HepG2 (cell line): ENCODE measurements around the gene EIF2B1. TPM values are rescaled to one million over a fixed set of nuclear protein-coding genes. Genes with fewer than 3 reads are reported as not detected.
A peak's percentile ranks its signal among the peaks of the same experiment; 100 is the strongest.

Source experiments
- ATF6 ChIP-seq: sonication (generic); formaldehyde crosslinking; conservative IDR thresholded peaks from 2 replicates; pipeline ENCODE4 v1.4.0; 2020; ENCODE audit warnings: missing genetic modification reagents
- CC2D1A ChIP-seq: sonication (generic); formaldehyde crosslinking; IDR thresholded peaks from 2 replicates; pipeline ENCODE4 v1.8.1; 2023; ENCODE audit warnings: mild to moderate bottlenecking, missing genetic modification reagents
- EHMT2 ChIP-seq: fragments of 200-600 bp; sonication (generic); IDR thresholded peaks from 2 replicates; pipeline ENCODE4 v1.7.0; 2017; ENCODE audit warnings: antibody characterized with exemption, low read depth, low read length, borderline replicate concordance
- FOXC1 ChIP-seq: sonication (generic); formaldehyde crosslinking; IDR thresholded peaks from 2 replicates; pipeline ENCODE4 v1.8.0; 2022; ENCODE audit warnings: mild to moderate bottlenecking, missing genetic modification reagents, borderline replicate concordance
- ISX ChIP-seq: sonication (generic); formaldehyde crosslinking; conservative IDR thresholded peaks from 2 replicates; pipeline ENCODE4 v1.5.0; 2020; ENCODE audit warnings: missing genetic modification reagents
- MTF1 ChIP-seq: sonication (generic); formaldehyde crosslinking; IDR thresholded peaks from 2 replicates; pipeline ENCODE4 v1.5.0; 2020; ENCODE audit warnings: missing genetic modification reagents
- NFE2 ChIP-seq: sonication (generic); formaldehyde crosslinking; IDR thresholded peaks from 2 replicates; pipeline ENCODE4 v1.4.0; 2020; ENCODE audit warnings: missing genetic modification reagents
- RXRB ChIP-seq: IDR thresholded peaks from 2 replicates; pipeline ENCODE4 v1.6.1; 2016; ENCODE audit warnings: borderline replicate concordance, missing genetic modification reagents, missing compliant biosample characterization
- ZBED4 ChIP-seq: sonication (generic); formaldehyde crosslinking; IDR thresholded peaks from 2 replicates; pipeline ENCODE4 v1.4.0; 2020; ENCODE audit warnings: missing genetic modification reagents, borderline replicate concordance
- ZKSCAN1 ChIP-seq: fragments of 150-350 bp; IDR thresholded peaks from 2 replicates; pipeline ENCODE4 v1.6.1; 2014; ENCODE audit warnings: low read length
- ZMAT5 ChIP-seq: sonication (generic); formaldehyde crosslinking; IDR thresholded peaks from 2 replicates; pipeline ENCODE4 v1.5.0; 2020; ENCODE audit warnings: mild to moderate bottlenecking, low read depth, missing genetic modification reagents, borderline replicate concordance
- ZNF17 ChIP-seq: sonication (generic); formaldehyde crosslinking; IDR thresholded peaks from 2 replicates; pipeline ENCODE4 v1.5.0; 2020; ENCODE audit warnings: mild to moderate bottlenecking, missing genetic modification reagents
- ZNF234 ChIP-seq: sonication (generic); formaldehyde crosslinking; conservative IDR thresholded peaks from 2 replicates; pipeline ENCODE4 v1.5.1; 2020; ENCODE audit warnings: mild to moderate bottlenecking, missing genetic modification reagents
- ZNF543 ChIP-seq: sonication (generic); formaldehyde crosslinking; IDR thresholded peaks from 2 replicates; pipeline ENCODE4 v1.4.0; 2020; ENCODE audit warnings: mild to moderate bottlenecking, missing genetic modification reagents
- ZSCAN22 ChIP-seq: sonication (generic); formaldehyde crosslinking; IDR thresholded peaks from 2 replicates; pipeline ENCODE4 v1.4.0; 2020; ENCODE audit warnings: mild to moderate bottlenecking, missing genetic modification reagents
- polyA plus RNA-seq, 8 experiments: library from polyadenylated mRNA; depleted of rRNA in 3 of 8; stranded (reverse) in 7 of 8; unstranded in 1 of 8; fragments of >200 nt; fragmentation: Illumina TruSeq in 4 of 8; extraction: Trizol in 4 of 8; gene quantifications; 2 replicates each; pipeline versions ENCODE4 v1.2.1 to v1.2.3, GENCODE V29; 2011 to 2016; ENCODE audit warnings: low read depth in 4 of 8, missing spikeins in 1 of 8, mixed read lengths in 1 of 8; ENCODE audit not compliant: insufficient read depth in 1 of 8
- total RNA-seq, 5 experiments: library from RNA; depleted of rRNA; stranded (reverse); fragments of >200 nt; fragmentation: Illumina TruSeq; extraction: Trizol; gene quantifications; 2 replicates each; pipeline ENCODE4 v1.2.3, GENCODE V29; 2016; ENCODE audit warnings: low read depth in 1 of 5
- TF ChIP-seq, protein P1 (sequence below): IDR thresholded peaks from 2 replicates; pipeline ENCODE4 v1.4.0; 2020; ENCODE audit warnings: mild to moderate bottlenecking, missing genetic modification reagents
- TF ChIP-seq, protein P2 (sequence below): sonication (generic); formaldehyde crosslinking; IDR thresholded peaks from 2 replicates; pipeline ENCODE4 v1.4.0; 2020; ENCODE audit warnings: missing genetic modification reagents

The EIF2B1 gene
- total and polyA plus RNA-seq, 2 of the 13 experiments (the other 11 are each of a cell fraction or from before 2014, with no cell fraction given): 18.7 to 37.4 TPM

DNA sequence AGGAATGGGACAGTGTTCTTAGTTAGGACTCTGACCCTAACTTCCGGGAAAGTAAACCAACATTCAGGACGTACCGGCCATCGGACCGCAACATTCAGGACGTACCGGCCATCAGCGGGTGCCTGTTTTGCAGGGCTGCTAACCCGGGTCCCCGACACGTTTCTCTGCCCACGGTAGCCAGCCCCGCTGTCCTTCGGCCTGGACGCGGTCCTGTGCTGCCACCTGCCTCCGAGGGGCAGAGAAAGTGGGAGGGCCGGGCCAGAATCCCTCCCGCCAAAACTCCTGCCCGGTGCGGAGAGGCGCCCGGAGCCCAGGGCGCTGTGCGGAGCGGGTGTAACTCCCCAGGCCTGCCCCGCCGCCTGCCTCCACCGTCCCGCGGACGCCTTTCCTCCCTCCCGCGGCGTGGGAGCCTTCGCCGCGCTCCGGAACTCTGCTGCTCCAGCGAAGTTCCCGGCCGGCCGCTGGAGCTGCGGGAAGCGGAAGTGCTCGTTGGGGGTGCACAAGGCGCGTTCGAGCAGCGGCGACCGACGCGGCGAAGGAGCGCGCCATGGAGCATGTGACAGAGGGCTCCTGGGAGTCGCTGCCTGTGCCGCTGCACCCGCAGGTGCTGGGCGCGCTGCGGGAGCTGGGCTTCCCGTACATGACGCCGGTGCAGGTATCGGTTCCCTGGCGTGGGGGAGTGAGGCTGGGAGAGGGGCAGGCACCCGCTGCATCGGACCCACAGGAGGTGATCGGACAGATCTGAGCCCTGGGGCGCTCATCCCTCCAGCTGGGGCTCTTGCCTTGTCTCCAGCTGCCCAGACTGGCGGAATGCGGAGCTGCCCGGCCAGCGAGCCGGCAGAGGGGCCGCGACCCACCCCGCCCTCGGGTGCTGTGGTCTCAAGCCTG lies 31.6 kb downstream of the EIF2B1 start, which contains the start of gene DDX55 (continued):
- TF ChIP-seq ZNF543 (CRISPR knock-in tag): peak; percentile 78; the same call in 1 of the 2 replicates
- TF ChIP-seq ZSCAN22 (CRISPR knock-in tag): 0 out of 2 replicates have a peak, but pooled peaks have one; percentile 72
- 0 out of 2 replicates have a peak, but pooled peaks have one; percentile 46 for TF ChIP-seq ZBED4 (CRISPR knock-in tag)
- peak; percentile 99 for TF ChIP-seq FOXC1 (CRISPR knock-in tag)
- no peak for TF ChIP-seq EHMT2
- no peak for TF ChIP-seq ISX (CRISPR knock-in tag)
- TF ChIP-seq RXRB (CRISPR knock-in tag): peak; percentile 77
- TF ChIP-seq, protein P1, sequence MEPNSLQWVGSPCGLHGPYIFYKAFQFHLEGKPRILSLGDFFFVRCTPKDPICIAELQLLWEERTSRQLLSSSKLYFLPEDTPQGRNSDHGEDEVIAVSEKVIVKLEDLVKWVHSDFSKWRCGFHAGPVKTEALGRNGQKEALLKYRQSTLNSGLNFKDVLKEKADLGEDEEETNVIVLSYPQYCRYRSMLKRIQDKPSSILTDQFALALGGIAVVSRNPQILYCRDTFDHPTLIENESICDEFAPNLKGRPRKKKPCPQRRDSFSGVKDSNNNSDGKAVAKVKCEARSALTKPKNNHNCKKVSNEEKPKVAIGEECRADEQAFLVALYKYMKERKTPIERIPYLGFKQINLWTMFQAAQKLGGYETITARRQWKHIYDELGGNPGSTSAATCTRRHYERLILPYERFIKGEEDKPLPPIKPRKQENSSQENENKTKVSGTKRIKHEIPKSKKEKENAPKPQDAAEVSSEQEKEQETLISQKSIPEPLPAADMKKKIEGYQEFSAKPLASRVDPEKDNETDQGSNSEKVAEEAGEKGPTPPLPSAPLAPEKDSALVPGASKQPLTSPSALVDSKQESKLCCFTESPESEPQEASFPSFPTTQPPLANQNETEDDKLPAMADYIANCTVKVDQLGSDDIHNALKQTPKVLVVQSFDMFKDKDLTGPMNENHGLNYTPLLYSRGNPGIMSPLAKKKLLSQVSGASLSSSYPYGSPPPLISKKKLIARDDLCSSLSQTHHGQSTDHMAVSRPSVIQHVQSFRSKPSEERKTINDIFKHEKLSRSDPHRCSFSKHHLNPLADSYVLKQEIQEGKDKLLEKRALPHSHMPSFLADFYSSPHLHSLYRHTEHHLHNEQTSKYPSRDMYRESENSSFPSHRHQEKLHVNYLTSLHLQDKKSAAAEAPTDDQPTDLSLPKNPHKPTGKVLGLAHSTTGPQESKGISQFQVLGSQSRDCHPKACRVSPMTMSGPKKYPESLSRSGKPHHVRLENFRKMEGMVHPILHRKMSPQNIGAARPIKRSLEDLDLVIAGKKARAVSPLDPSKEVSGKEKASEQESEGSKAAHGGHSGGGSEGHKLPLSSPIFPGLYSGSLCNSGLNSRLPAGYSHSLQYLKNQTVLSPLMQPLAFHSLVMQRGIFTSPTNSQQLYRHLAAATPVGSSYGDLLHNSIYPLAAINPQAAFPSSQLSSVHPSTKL (CRISPR knock-in tag): peak; percentile 76; the same call in 1 of the 2 replicates
- TF ChIP-seq CC2D1A (CRISPR knock-in tag): no peak
- TF ChIP-seq, protein P2, sequence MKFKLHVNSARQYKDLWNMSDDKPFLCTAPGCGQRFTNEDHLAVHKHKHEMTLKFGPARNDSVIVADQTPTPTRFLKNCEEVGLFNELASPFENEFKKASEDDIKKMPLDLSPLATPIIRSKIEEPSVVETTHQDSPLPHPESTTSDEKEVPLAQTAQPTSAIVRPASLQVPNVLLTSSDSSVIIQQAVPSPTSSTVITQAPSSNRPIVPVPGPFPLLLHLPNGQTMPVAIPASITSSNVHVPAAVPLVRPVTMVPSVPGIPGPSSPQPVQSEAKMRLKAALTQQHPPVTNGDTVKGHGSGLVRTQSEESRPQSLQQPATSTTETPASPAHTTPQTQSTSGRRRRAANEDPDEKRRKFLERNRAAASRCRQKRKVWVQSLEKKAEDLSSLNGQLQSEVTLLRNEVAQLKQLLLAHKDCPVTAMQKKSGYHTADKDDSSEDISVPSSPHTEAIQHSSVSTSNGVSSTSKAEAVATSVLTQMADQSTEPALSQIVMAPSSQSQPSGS (CRISPR knock-in tag): peak; percentile 95
- no peak for TF ChIP-seq ZNF17 (CRISPR knock-in tag)
- no peak for TF ChIP-seq ZMAT5 (CRISPR knock-in tag)
- no peak for TF ChIP-seq MTF1
- TF ChIP-seq ATF6: no peak
- no peak for TF ChIP-seq NFE2 (CRISPR knock-in tag)
- peak; percentile 53; the same call in 1 of the 2 replicates for TF ChIP-seq ZKSCAN1
- TF ChIP-seq ZNF234 (CRISPR knock-in tag): no peak
